PC-3 (cell line): ENCODE data around the gene DISC1. TPM values are rescaled to one million over a fixed set of nuclear protein-coding genes. Genes with fewer than 3 reads are reported as not detected.

ENCODE experiments used
- ATAC-seq: fragments of 200-7000 bp; cut with Tn5 transposase; 2 replicates; pipeline ENCODE4 v1.9.1; 2020; ENCODE audit warnings: mild to moderate bottlenecking, moderate library complexity
- BruUV-seq: library from RNA; stranded (reverse); fragments of 400-500 nt; replicated peaks from 2 replicates; lab custom pipeline; 2021; lab: Mats Ljungman, UMichigan
- CTCF ChIA-PET: fragments of 300-600 bp; sonication (Branson Sonifier 250); formaldehyde crosslinking; loops from one replicate; lab custom pipeline; 2022; ENCODE audit warnings: antibody characterized with exemption; lab: Charles Lee
- POLR2A ChIA-PET: fragments of 300-600 bp; sonication (Branson Sonifier 250); formaldehyde crosslinking; loops from one replicate; lab custom pipeline; 2022; ENCODE audit warnings: antibody characterized with exemption; ENCODE audit not compliant: unreplicated experiment; lab: Charles Lee
- DNase-seq: peaks from one replicate; pipeline ENCODE4 v3.0.0-alpha.2; 2015
- H2AFZ ChIP-seq: fragments of 300-600 bp; sonication (generic); 2 replicates; pipeline ENCODE4 v1.6.0; 2016; ENCODE audit warnings: antibody characterized with exemption, low read length
- H3F3A ChIP-seq: fragments of 300-600 bp; sonication (generic); one replicate; pipeline ENCODE4 v1.6.0; 2017; ENCODE audit warnings: antibody characterized with exemption, low read length, control low read depth, mild to moderate bottlenecking; ENCODE audit not compliant: unreplicated experiment
- H3K27ac ChIP-seq: fragments of 300-600 bp; sonication (generic); 2 replicates; pipeline ENCODE4 v1.5.1; 2016; ENCODE audit warnings: mild to moderate bottlenecking, low read length
- H3K27me3 ChIP-seq: fragments of 300-600 bp; sonication (generic); 2 replicates; pipeline ENCODE4 v1.6.1; 2016; ENCODE audit warnings: low read length, mixed read lengths
- H3K36me3 ChIP-seq: fragments of 300-600 bp; sonication (generic); 2 replicates; pipeline ENCODE4 v1.6.1; 2016; ENCODE audit warnings: low read depth, mixed run types, low read length, mixed read lengths
- H3K4me1 ChIP-seq: fragments of 300-600 bp; sonication (generic); 2 replicates; pipeline ENCODE4 v1.5.1; 2016; ENCODE audit warnings: low read length; ENCODE audit not compliant: insufficient read depth
- H3K4me2 ChIP-seq: fragments of 300-600 bp; sonication (generic); 2 replicates; pipeline ENCODE4 v1.6.0; 2016; ENCODE audit warnings: low read length
- H3K4me3 ChIP-seq: fragments of 300-600 bp; sonication (generic); 2 replicates; pipeline ENCODE4 v1.5.1; 2016; ENCODE audit warnings: mild to moderate bottlenecking, low read length, mixed read lengths
- H3K79me2 ChIP-seq: fragments of 300-600 bp; sonication (generic); 2 replicates; pipeline ENCODE4 v1.6.1; 2017; ENCODE audit warnings: low read length, mixed read lengths
- H3K9ac ChIP-seq: fragments of 300-600 bp; sonication (generic); 2 replicates; pipeline ENCODE4 v1.6.0; 2016; ENCODE audit warnings: mild to moderate bottlenecking, low read length
- H3K9me2 ChIP-seq: fragments of 300-600 bp; sonication (generic); replicated peaks from 2 replicates; pipeline ENCODE4 v1.6.1; 2016; ENCODE audit warnings: mixed run types, low read length, mixed read lengths
- H3K9me3 ChIP-seq: fragments of 300-600 bp; sonication (generic); 2 replicates; pipeline ENCODE4 v1.6.1; 2016; ENCODE audit warnings: low read length, mixed read lengths
- H4K20me1 ChIP-seq: fragments of 300-600 bp; sonication (generic); 2 replicates; pipeline ENCODE4 v1.6.1; 2016; ENCODE audit warnings: low read length, mixed read lengths
- EZH2 ChIP-seq: fragments of 300-600 bp; sonication (generic); IDR thresholded peaks from one replicate; pipeline ENCODE4 v1.6.1; 2017; ENCODE audit warnings: antibody characterized with exemption, mild to moderate bottlenecking, low read length; ENCODE audit not compliant: unreplicated experiment
- EZH2phosphoT487 ChIP-seq: fragments of 300-600 bp; sonication (generic); IDR thresholded peaks from 2 replicates; pipeline ENCODE4 v1.6.1; 2018; ENCODE audit warnings: mild to moderate bottlenecking, antibody characterized with exemption, low read length, borderline replicate concordance
- intact Hi-C: fragments of 100-400 bp; cut with micrococcal nuclease; formaldehyde crosslinking; loops from 2 replicates; pipeline ENCODE4 v1.9.0; 2023
- total RNA-seq: library from RNA; depleted of rRNA; stranded (reverse); fragments of >200 nt; gene quantifications from 2 replicates; pipeline ENCODE4 v1.2.3, GENCODE V29; 2014
- TF ChIP-seq, protein P1 (sequence below): fragments of 300-600 bp; sonication (generic); conservative IDR thresholded peaks from 2 replicates; pipeline ENCODE4 v1.5.1; 2017; ENCODE audit warnings: antibody characterized with exemption, low read depth, mild to moderate bottlenecking, low read length

The DISC1 gene
- total RNA-seq, 1 experiment from 2014 or later, result 3.4 TPM

DNA sequence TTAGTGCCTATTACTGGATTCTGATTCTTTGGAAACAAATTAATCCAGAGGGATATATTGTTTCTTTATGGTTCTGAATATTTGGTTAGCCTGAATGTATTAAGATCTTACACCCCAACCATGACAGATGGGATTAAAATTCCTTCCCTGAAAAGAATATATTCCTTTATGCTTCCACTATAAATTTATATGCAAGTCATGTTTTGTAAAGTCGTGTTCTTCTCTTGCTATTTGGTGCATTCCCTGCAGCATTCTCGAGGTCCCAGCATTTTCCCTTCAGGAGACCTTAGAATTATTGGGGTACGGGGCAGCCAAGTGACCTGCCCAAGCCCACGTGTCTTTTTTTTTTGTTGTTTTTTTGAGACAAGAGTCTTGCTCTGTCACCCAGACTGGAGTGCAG lies 62.4 kb downstream of the DISC1 start:
- DNase-seq (no peak), ATAC-seq (no peak)
- POLR2A ChIA-PET, result no interaction called here
- no peaks in the 10 kb centered on the region for H3K79me2 ChIP-seq
- no peaks in the 10 kb centered on the region for H3K9me3 ChIP-seq
- H3K4me3 ChIP-seq, result no peak overlapping the region
- no peak overlapping the region for H2AFZ ChIP-seq
- no peaks in the 10 kb centered on the region for H3K9me2 ChIP-seq
- intact Hi-C loops, result no loop called here
- no peaks in the 10 kb centered on the region for H3K4me1 ChIP-seq
- no peak overlapping the region for H3K9ac ChIP-seq
- no peak overlapping the region for H3K27ac ChIP-seq
- no peaks in the 10 kb centered on the region for H3F3A ChIP-seq
- no TSS peak for BruUV-seq
- no peaks in the 10 kb centered on the region for H3K36me3 ChIP-seq
- TF ChIP-seq EZH2 (no peak), EZH2phosphoT487 (no peak)
- TF ChIP-seq, protein P1, sequence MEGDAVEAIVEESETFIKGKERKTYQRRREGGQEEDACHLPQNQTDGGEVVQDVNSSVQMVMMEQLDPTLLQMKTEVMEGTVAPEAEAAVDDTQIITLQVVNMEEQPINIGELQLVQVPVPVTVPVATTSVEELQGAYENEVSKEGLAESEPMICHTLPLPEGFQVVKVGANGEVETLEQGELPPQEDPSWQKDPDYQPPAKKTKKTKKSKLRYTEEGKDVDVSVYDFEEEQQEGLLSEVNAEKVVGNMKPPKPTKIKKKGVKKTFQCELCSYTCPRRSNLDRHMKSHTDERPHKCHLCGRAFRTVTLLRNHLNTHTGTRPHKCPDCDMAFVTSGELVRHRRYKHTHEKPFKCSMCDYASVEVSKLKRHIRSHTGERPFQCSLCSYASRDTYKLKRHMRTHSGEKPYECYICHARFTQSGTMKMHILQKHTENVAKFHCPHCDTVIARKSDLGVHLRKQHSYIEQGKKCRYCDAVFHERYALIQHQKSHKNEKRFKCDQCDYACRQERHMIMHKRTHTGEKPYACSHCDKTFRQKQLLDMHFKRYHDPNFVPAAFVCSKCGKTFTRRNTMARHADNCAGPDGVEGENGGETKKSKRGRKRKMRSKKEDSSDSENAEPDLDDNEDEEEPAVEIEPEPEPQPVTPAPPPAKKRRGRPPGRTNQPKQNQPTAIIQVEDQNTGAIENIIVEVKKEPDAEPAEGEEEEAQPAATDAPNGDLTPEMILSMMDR, result no peak
- no peaks in the 10 kb centered on the region for H3K27me3 ChIP-seq
- no peak overlapping the region for H3K4me2 ChIP-seq
- no peaks in the 10 kb centered on the region for H4K20me1 ChIP-seq
- CTCF ChIA-PET, result no interaction called here

DNA sequence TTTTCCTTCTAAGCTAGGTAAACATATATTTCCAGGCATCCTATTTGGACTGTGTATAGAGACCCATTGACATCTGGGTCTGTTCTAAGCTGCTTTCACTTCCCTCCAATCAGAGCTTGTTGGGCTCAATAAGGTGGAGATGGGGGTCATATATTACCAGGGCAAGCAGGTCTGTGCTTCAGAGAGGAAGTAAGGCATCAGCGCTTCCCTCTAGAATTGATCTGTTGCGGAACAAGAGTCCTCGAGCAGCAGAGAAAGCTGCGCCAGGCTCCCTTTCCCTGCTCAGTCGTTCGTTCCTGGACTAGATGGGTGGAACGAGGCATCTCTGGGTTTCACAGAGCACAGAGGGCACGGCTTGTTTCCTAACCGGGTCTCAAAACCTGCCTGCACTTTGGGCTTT lies 63.5 kb downstream of the DISC1 start:
- Histone ChIP-seq H2AFZ (no peak overlapping the region), H3K27me3 (no peaks in the 10 kb centered on the region), H3K4me2 (no peak overlapping the region), H3K9ac (no peak overlapping the region), H3K4me1 (no peaks in the 10 kb centered on the region), H3K36me3 (no peaks in the 10 kb centered on the region), H4K20me1 (no peaks in the 10 kb centered on the region), H3K9me2 (no peaks in the 10 kb centered on the region), H3K27ac (no peak overlapping the region), H3K4me3 (no peak overlapping the region), H3K79me2 (no peaks in the 10 kb centered on the region), H3F3A (no peaks in the 10 kb centered on the region), H3K9me3 (no peaks in the 10 kb centered on the region)
- ChIA-PET CTCF (no interaction called here), POLR2A (no interaction called here)
- ATAC-seq, result no peak
- intact Hi-C loops, result no loop called here
- TF ChIP-seq, protein P1, result no peak
- no peak for DNase-seq
- no TSS peak for BruUV-seq

DNA sequence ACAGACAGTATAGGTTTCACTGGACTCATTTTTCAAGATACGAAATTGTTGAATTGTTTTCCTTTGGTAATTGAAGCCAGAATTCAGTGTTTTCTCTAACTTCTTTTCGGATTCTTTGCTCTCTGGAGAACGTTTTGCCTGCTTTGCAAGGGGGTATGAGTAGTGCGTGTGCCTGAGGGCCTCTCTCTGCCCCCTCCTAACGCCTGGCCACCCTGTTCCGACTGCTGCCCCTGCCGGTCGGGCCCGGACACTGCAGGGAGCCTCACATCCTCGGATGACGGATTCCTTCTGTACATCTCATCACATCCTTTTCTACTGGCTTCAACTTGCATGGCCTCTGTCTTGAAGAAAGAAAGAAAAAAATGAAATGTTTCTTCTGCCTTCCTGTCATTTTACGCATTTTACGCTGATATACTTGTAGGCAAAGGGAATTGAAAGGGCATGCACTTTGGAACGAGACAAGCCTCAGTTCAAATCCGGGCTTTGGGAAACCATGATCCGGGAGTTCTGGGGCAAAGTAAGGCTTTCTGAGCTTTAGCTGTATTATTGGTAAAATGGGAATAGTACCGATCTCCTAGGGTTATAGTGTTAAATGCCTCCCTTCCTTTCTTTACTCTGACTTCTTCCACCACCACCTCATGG lies 65.1 kb downstream of the DISC1 start:
- no peaks in the 10 kb centered on the region for H3K9me3 ChIP-seq
- DNase-seq, result peak; percentile 48
- intact Hi-C loops, result no loop called here
- ChIA-PET POLR2A (no interaction called here), CTCF (no interaction called here)
- no peak overlapping the region for H3K9ac ChIP-seq
- peak; percentile 54 for ATAC-seq
- no peaks in the 10 kb centered on the region for H3K4me1 ChIP-seq
- no peaks in the 10 kb centered on the region for H3F3A ChIP-seq
- no peaks in the 10 kb centered on the region for H3K27me3 ChIP-seq
- no peaks in the 10 kb centered on the region for H3K9me2 ChIP-seq
- no peaks in the 10 kb centered on the region for H3K79me2 ChIP-seq
- BruUV-seq, result no TSS peak
- H3K4me3 ChIP-seq, result no peak overlapping the region
- H2AFZ ChIP-seq, result no peak overlapping the region
- TF ChIP-seq, protein P1, result peak; percentile 75
- no peak for TF ChIP-seq EZH2phosphoT487
- no peaks in the 10 kb centered on the region for H3K36me3 ChIP-seq
- no peaks in the 10 kb centered on the region for H4K20me1 ChIP-seq
- no peak overlapping the region for H3K27ac ChIP-seq
- no peak overlapping the region for H3K4me2 ChIP-seq
